ENCODE data around the gene UNC93B1.

- TF ChIP-seq CTCF (IDR thresholded peaks at IDR 0.05 in 8 of 11, conservative IDR thresholded peaks at IDR 0.05 in 3 of 11) (no peak), POLR2A (IDR thresholded peaks at IDR 0.05) (no peak)
Measured at GRCh38 chr11:68016161-68016903, 12.4 kb upstream of the UNC93B1 start.
